ENCODE measurements around the gene DLGAP4. TPM values are rescaled to one million over a fixed set of nuclear protein-coding genes. Genes with fewer than 3 reads are reported as not detected.

The DLGAP4 gene
- total and polyA plus RNA-seq, 2 of the 13 experiments (the other 11 are each of a cell fraction or from before 2014, with no cell fraction given) = 15.2 to 26.7 TPM

GRCh38 chr20:36573798-36574365 lies 267.7 kb downstream of the DLGAP4 start (continued):
- TF ChIP-seq PRDM10 (CRISPR knock-in tag; IDR thresholded peaks at IDR 0.05; ENCODE audit: low read depth) = no peak
- TF ChIP-seq MTA3 (CRISPR knock-in tag; IDR thresholded peaks at IDR 0.05) = no peak; the same call in 1 of the 2 replicates
- 0 out of 2 replicates have a peak, but pooled peaks have one; percentile 2 for TF ChIP-seq KLF11 (CRISPR knock-in tag; IDR thresholded peaks at IDR 0.05)
- TF ChIP-seq RBAK (CRISPR knock-in tag; IDR thresholded peaks at IDR 0.05) = no peak
- 0 out of 2 replicates have a peak, but pooled peaks have one; percentile 32 for TF ChIP-seq ZNF317 (CRISPR knock-in tag; IDR thresholded peaks at IDR 0.05)
- no peak for TF ChIP-seq ZNF333 (CRISPR knock-in tag; IDR thresholded peaks at IDR 0.05; ENCODE audit: borderline replicate concordance)
- peak; percentile 38 for TF ChIP-seq ZNF18 (CRISPR knock-in tag; IDR thresholded peaks at IDR 0.05; ENCODE audit: insufficient replicate concordance)
- TF ChIP-seq FOSL2 (CRISPR knock-in tag; IDR thresholded peaks at IDR 0.05) = 0 out of 2 replicates have a peak, but pooled peaks have one; percentile 6
- TF ChIP-seq PTBP1 (IDR thresholded peaks at IDR 0.05; ENCODE audit: low read depth, low read length, poor library complexity, severe bottlenecking) = peak; percentile 30
- peak; percentile 8; the same call in 1 of the 2 replicates for TF ChIP-seq HDAC2 (CRISPR knock-in tag; IDR thresholded peaks at IDR 0.05)
- TF ChIP-seq ZNF619 (CRISPR knock-in tag; IDR thresholded peaks at IDR 0.05) = no peak
- no peak for TF ChIP-seq ATF7 (IDR thresholded peaks at IDR 0.05)
- no peak for TF ChIP-seq ATF7 (CRISPR knock-in tag; IDR thresholded peaks at IDR 0.05)
- TF ChIP-seq NCOR1 (IDR thresholded peaks at IDR 0.05; ENCODE audit: borderline replicate concordance, low read length) = 0 out of 2 replicates have a peak, but pooled peaks have one; percentile 17
- TF ChIP-seq HINFP (CRISPR knock-in tag; IDR thresholded peaks at IDR 0.05; ENCODE audit: low read depth) = peak; percentile 75; the same call in 1 of the 2 replicates
- TF ChIP-seq, protein P1, sequence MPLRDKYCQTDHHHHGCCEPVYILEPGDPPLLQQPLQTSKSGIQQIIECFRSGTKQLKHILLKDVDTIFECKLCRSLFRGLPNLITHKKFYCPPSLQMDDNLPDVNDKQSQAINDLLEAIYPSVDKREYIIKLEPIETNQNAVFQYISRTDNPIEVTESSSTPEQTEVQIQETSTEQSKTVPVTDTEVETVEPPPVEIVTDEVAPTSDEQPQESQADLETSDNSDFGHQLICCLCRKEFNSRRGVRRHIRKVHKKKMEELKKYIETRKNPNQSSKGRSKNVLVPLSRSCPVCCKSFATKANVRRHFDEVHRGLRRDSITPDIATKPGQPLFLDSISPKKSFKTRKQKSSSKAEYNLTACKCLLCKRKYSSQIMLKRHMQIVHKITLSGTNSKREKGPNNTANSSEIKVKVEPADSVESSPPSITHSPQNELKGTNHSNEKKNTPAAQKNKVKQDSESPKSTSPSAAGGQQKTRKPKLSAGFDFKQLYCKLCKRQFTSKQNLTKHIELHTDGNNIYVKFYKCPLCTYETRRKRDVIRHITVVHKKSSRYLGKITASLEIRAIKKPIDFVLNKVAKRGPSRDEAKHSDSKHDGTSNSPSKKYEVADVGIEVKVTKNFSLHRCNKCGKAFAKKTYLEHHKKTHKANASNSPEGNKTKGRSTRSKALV (CRISPR knock-in tag; IDR thresholded peaks at IDR 0.05) = 0 out of 2 replicates have a peak, but pooled peaks have one; percentile 16
- no peak for TF ChIP-seq SP4 (CRISPR knock-in tag; IDR thresholded peaks at IDR 0.05)
- TF ChIP-seq TEF (CRISPR knock-in tag; IDR thresholded peaks at IDR 0.05) = no peak
- peak; percentile 55; the same call in 1 of the 2 replicates for TF ChIP-seq ZNF891 (CRISPR knock-in tag; IDR thresholded peaks at IDR 0.05)
- peak; percentile 50; the same call in 1 of the 2 replicates for TF ChIP-seq TGIF2 (CRISPR knock-in tag; IDR thresholded peaks at IDR 0.05)

All from HepG2 (cell line).